HG02973 (cell line): ENCODE data around the gene SLC25A39.

Experiments
- ATAC-seq: cut with Tn5 transposase; IDR thresholded peaks from one replicate; pipeline ENCODE4 v1.9.1; 2021; ENCODE audit warnings: moderate library complexity; ENCODE audit not compliant: unreplicated experiment

The SLC25A39 gene

GRCh38 chr17:44314869-44315661 is 9.6 kb downstream of the SLC25A39 start:
- no peak for ATAC-seq

GRCh38 chr17:44314524-44314868 is 10.1 kb downstream of the SLC25A39 start:
- no peak for ATAC-seq

DNA sequence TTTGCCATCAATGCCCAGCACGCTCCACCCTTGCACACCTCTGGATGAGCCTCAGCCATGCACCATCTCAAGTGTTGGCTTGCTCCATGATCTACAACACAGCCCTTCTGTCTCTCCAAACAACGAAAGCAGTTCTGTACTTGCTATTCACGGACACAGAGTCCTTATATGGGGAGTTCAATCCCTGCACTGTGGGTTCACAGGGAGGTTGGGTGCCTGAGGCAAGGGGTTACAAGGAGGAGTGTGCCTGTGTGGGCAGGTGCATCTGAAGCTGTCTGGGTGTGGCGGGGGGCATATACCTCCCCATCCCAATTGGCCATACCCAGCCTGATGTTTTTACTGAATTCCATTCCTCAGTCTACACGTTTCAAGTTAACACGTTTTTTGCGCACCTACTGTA is 10.6 kb downstream of the SLC25A39 start:
- ATAC-seq: no peak

- ATAC-seq: no peak
Observed at GRCh38 chr17:44312396-44313104, 12.1 kb downstream of the SLC25A39 start.

DNA sequence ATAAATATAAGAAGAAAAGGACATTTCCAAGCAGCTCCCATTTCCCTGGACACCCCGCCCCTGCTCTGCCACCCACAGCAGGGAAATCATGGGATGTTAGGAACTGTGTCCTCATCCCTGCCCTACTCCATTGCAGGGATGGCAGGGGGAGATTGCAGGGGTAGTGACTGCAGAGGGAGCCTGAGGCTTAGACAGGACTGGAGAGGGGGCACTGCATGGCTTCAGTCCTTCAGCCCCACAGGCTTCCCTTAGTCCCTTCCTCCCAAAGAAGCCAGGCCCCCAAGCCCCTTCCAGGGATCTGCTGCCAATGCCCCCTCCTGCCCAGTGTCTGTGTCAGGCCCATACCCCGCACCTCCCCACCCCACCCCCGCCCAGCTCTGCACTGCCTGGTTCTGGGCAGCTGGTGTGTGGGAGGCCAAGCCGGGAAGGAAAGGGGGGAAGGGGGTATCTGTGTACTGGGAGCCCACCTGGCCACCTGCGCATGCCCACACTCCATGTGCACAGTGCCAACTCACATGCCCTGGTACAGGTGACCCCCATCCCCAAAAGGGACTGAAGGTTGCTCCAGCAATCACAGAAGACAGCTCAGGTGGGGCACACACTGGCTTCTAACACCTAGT is 13.0 kb downstream of the SLC25A39 start:
- no peak for ATAC-seq

- no peak for ATAC-seq
Observed at GRCh38 chr17:44310609-44311376, 13.8 kb downstream of the SLC25A39 start.

DNA sequence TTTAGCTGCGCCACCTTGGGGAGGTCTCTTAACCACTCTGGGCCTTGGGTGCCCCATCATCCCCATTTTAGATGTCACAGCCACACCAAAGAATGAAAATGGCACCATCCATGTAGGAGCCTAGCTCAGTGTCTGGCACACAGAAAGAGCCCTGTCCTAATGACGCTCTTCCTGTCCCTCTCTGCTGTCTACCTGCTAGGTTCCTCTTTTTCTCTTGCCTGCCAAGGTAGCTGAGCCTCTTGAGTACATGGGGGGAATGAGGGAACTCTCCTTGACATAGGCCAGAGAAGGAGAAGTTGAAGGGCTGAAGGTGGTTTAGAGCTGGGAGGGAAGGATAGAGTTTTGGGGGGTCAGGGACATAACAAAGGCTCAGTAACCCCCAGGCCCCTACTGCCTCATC is 14.4 kb downstream of the SLC25A39 start:
- no peak for ATAC-seq

DNA sequence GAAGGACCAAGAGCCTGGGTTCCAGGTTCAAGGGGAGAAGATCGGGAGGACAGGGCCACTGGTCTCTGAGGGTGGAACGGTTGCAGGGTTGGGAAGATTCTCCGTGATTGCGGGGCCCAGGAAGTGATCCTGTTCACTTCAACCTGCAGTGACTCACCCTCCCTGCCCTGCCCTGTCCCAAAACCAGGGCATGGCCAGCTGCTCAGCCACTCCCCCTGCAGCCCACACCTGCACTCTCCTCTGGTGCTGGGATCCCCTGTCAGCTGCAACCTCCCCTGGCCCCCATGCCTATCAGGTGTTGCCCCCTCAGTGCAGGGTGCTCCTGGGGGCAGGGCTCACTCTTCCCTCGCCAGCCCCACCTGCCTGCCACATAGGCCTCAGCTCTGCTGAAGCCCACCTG is 15.2 kb downstream of the SLC25A39 start:
- no peak for ATAC-seq

- ATAC-seq: no peak
Observed at GRCh38 chr17:44308865-44309264, 15.8 kb downstream of the SLC25A39 start.

DNA sequence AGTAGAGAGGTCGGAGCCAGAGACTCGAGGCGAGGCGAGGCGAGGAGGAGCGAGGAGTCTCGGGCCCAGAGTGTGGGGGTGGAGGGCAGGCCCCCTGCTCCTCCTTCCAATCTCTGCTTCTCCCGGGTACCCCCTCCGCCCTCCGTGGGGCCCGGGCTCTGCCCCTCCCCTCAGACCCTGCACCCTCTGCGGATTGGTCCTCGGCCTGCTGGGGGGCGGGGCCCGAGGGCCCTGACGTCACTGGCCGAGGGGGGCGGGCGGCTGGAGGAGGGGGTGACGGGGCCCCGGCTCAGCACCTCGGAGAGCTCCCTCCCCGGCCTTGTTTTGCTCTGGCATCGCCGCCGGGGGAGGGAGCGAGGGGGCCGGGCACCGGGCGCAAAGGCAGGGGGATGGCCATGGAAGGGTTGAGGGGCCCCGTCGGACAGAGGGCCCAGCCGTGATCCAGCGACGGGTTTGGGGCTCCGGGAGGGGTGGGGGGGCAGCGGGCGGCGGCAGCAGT is 16.3 kb downstream of the SLC25A39 start, which contains the start of gene RUNDC3A:
Gene RUNDC3A (plus strand): TSS at position 282 of the 499 bp plus-strand sequence. CDS start 232 bp downstream, outside the sequence.
- ATAC-seq: no peak

DNA sequence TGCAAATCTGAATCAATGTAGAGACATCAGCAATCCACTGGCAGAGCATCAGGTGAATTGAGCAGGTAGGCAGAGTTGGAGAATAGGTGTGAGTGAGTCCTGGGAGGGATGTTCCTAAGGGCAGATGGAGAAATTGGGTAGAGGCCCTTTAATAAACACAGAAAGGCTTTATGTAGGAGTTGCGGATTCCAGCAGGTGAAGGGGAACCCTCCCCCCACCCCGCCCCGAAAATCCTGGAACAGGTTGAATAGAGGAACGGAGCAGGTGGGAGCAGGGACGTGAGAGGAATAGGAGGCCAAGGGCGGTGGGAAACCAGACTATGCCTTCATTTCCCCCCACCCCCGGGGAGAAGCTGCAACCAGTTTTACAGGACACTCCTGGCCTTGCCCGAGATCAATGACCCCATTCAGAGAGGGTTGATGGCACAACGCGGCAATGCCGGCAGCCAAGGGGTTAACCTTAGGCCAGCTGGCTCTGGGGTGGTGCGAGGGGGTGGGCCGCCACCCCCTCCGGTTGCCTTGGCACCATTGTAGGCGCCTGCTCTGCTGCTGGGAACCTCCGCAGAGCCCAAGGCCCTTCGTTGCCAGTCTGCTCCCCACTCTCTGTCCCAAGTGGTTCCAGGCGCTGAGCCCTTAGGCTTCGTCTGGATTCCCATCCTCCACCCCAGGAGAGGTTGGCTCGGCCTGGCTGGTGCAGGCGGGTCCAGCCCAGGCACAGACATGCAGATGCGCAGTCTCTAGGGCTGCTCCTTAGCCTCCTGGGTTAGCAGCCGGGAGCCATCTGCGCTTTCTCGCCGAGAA is 17.0 kb downstream of the SLC25A39 start:
- ATAC-seq: no peak

DNA sequence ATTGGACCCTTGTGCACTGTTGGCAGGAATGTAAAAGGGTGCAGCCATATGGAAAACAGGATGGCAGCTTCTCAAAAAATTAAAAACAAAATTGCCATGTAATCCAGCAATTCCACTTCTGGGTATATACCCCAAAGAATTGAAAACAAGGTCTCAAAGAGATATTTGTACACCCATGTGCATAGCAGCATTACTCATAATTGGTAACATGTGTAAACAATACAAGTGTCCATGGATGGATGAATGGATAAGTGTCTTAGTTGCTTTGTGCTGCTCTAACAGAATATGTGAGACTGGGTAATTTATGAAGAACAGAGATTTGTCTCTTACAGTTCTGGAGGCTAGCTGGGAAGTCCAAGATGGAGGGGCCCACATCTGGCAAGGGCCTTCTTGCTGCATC is 20.0 kb downstream of the SLC25A39 start:
- ATAC-seq: no peak

GRCh38 chr17:44297975-44298374 is 26.6 kb downstream of the SLC25A39 start:
- no peak for ATAC-seq

GRCh38 chr17:44293509-44294226 is 31.0 kb downstream of the SLC25A39 start:
- ATAC-seq: no peak

DNA sequence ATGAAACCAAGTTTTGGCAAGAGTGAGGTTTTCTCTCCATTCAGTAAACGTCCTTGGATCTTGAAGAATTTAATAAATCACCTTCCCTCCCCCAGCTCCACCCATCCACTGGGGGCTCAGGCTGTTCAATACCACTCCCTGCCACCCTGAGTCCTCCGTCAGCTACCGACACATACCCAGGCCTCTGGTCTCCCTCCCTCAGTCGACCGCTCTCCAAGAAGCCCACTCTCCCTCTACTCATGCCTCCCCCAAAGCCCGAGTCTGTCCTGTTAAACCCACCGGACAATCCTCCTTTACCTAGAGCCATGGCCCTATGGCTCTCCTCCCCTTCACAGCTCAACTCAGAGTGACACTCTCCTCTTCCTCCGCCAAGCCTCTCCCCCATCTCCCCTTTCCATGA is 37.0 kb downstream of the SLC25A39 start:
- no peak for ATAC-seq

DNA sequence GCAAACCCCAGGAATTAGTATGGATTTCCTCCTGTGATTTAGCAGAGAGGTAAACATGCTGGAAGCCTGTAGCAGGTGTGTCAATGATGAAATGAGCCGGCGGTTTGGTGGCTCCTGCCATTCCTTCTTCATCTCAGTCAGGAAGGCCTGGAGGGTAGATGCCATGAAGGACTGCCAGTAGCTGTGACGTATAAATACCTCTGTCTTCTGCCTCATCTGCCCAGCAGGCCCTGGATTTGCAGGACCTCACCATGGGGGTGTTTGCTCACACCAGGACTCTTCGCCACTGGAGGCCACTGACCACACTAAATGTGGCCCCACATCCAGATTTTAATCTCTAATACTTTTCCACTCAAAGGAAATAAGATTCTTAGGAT is 40.6 kb downstream of the SLC25A39 start:
- ATAC-seq: no peak

DNA sequence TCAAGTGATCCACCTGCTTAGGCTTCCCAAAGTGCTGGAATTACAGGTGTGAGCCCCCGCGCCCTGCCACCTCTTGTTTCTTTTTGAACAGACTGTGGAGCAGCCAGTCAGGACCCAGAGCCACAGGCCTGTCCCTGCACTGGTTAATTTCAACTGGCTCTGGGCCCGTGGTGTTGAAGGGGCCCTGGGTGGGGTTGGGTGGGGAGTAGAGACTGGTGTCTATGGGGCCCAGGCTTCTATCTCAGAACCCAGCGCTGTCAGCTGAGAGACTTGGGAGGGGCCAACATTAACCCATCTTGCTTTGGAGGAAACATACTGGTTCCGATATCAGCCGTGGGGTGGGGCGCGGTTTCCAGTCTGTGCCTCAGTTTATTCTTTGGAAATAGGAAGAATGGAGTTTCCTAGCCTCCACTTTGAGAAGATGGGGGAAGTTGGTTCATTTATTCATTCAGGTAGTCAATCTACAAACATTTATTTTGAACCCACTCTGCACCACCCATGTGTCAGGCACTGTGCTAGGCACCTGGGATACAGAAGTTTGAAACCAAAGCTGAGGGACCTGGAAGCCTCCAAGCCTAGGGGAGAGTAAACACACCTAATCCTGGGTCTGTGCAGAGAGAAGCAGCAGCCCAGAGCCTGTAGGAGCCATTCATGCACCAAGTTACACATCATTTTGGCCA is 41.1 kb downstream of the SLC25A39 start:
- no peak for ATAC-seq

- no peak for ATAC-seq
Observed at GRCh38 chr17:44282264-44282663, 42.4 kb downstream of the SLC25A39 start.

DNA sequence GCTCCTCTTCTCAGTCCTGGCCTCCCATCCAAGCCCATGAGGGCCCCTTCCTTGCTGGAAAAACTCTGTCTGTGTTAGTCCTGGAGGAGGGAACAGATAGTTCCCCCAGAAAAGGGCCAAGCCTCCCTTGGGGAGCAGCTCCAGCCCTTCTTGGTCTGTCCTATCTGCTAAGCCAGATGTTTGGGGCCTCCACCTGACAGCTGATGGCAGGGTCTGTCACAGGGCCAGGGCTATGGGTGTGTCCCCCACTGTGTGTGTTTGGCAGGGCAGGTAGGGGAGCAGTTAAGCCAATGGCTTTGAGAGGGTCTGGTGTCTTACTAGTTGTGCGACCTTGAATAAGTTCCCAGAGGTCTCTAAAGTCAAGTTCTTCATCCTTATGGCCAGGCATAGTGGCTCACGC is 43.1 kb downstream of the SLC25A39 start:
- no peak for ATAC-seq
